ENCODE measurements around the gene HDAC4.

The HDAC4 gene

GRCh38 chr2:239393941-239394340, 6.9 kb downstream of the HDAC4 start:
- Histone ChIP-seq H3K27me3 (ENCODE audit: low read length) (no peaks in the 10 kb centered on the region), H4K20me1 (ENCODE audit: low read depth, low read length) (0 out of 2 replicates have a peak, but pooled peaks cover 5% of the 10 kb centered on the region), H3K9me3 (ENCODE audit: insufficient read depth, low read length) (no peaks in the 10 kb centered on the region), H3K9me2 (replicated peaks; ENCODE audit: insufficient read depth, low read length) (no peaks in the 10 kb centered on the region), H3K27ac (ENCODE audit: low read depth, low read length) (no peak overlapping the region), H3K4me2 (ENCODE audit: low read depth, low read length, poor library complexity, severe bottlenecking) (no peak overlapping the region), H3K36me3 (ENCODE audit: low read length) (no peaks in the 10 kb centered on the region), H3K79me2 (ENCODE audit: insufficient read depth, low read length) (no peaks in the 10 kb centered on the region; the same call in 1 of the 2 replicates), H3K4me3 (ENCODE audit: insufficient read depth, low read length, poor library complexity, severe bottlenecking) (no peak overlapping the region), H2AFZ (ENCODE audit: low read depth, low read length, severe bottlenecking) (no peak overlapping the region), H3F3A (ENCODE audit: insufficient read depth) (no peaks in the 10 kb centered on the region), H3K9ac (ENCODE audit: low read length) (no peak overlapping the region)
- TF ChIP-seq EZH2phosphoT487 (conservative IDR thresholded peaks at IDR 0.05; ENCODE audit: low read length) (no peak), CTCF (IDR thresholded peaks at IDR 0.05; ENCODE audit: insufficient read depth, low read length, poor library complexity, severe bottlenecking) (no peak)

GRCh38 chr2:239393388-239393940, 7.4 kb downstream of the HDAC4 start:
- no peaks in the 10 kb centered on the region for H3K9me3 ChIP-seq (ENCODE audit: insufficient read depth, low read length)
- H3K4me3 ChIP-seq (ENCODE audit: insufficient read depth, low read length, poor library complexity, severe bottlenecking), result no peak overlapping the region
- H3K27me3 ChIP-seq (ENCODE audit: low read length), result no peaks in the 10 kb centered on the region
- H2AFZ ChIP-seq (ENCODE audit: low read depth, low read length, severe bottlenecking), result no peak overlapping the region
- H3K36me3 ChIP-seq (ENCODE audit: low read length), result no peaks in the 10 kb centered on the region
- no peaks in the 10 kb centered on the region for H3F3A ChIP-seq (ENCODE audit: insufficient read depth)
- no peak overlapping the region for H3K27ac ChIP-seq (ENCODE audit: low read depth, low read length)
- 0 out of 2 replicates have a peak, but pooled peaks cover under 1% of the 10 kb centered on the region for H4K20me1 ChIP-seq (ENCODE audit: low read depth, low read length)
- H3K9ac ChIP-seq (ENCODE audit: low read length), result no peak overlapping the region
- H3K79me2 ChIP-seq (ENCODE audit: insufficient read depth, low read length), result no peaks in the 10 kb centered on the region; the same call in 1 of the 2 replicates
- no peaks in the 10 kb centered on the region for H3K9me2 ChIP-seq (replicated peaks; ENCODE audit: insufficient read depth, low read length)
- no peak overlapping the region for H3K4me2 ChIP-seq (ENCODE audit: low read depth, low read length, poor library complexity, severe bottlenecking)
- TF ChIP-seq CTCF (IDR thresholded peaks at IDR 0.05; ENCODE audit: insufficient read depth, low read length, poor library complexity, severe bottlenecking) (no peak), EZH2phosphoT487 (conservative IDR thresholded peaks at IDR 0.05; ENCODE audit: low read length) (no peak)

DNA sequence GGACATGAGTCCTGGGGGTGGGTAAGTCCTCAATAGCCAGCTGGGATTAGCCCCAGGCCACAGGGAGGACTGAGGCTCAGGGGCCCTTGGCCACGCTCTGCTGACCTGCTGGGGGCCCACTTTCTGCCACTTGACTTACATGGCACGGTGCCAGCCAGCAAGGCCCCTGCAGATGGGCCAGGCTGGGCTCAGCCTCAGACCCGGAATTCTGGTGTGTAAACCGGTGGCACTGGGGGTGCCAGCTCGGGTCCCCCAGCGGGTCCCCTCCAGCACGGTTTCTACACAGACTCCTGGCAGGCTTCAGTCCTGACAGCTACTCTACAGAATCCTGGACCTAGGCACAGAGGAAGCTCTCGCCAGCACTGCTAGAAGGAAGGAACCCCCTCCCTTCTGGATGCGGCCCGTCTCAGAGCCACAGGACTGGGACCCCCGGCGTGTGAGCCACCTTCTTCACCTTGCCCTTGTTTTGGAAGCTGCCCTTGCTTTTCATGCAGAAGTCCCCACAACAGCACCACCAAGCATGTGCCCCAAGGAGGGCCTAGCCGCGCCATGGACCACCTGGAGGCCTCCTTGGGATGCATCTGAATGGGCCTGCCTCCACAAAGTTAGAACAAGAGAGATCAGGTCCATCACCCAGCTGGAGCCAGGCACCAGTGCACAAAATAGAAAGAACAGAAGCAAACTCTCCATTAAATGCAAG, 8.0 kb downstream of the HDAC4 start:
- Histone ChIP-seq H3K9me3 (ENCODE audit: insufficient read depth, low read length) (no peaks in the 10 kb centered on the region), H3F3A (ENCODE audit: insufficient read depth) (no peaks in the 10 kb centered on the region), H3K9ac (ENCODE audit: low read length) (no peak overlapping the region), H3K9me2 (replicated peaks; ENCODE audit: insufficient read depth, low read length) (no peaks in the 10 kb centered on the region), H3K36me3 (ENCODE audit: low read length) (no peaks in the 10 kb centered on the region), H2AFZ (ENCODE audit: low read depth, low read length, severe bottlenecking) (no peak overlapping the region), H4K20me1 (ENCODE audit: low read depth, low read length) (no peaks in the 10 kb centered on the region), H3K27ac (ENCODE audit: low read depth, low read length) (no peak overlapping the region), H3K4me3 (ENCODE audit: insufficient read depth, low read length, poor library complexity, severe bottlenecking) (no peak overlapping the region), H3K79me2 (ENCODE audit: insufficient read depth, low read length) (no peaks in the 10 kb centered on the region; the same call in 1 of the 2 replicates), H3K27me3 (ENCODE audit: low read length) (no peaks in the 10 kb centered on the region), H3K4me2 (ENCODE audit: low read depth, low read length, poor library complexity, severe bottlenecking) (no peak overlapping the region)
- TF ChIP-seq CTCF (IDR thresholded peaks at IDR 0.05; ENCODE audit: insufficient read depth, low read length, poor library complexity, severe bottlenecking) (no peak), EZH2phosphoT487 (conservative IDR thresholded peaks at IDR 0.05; ENCODE audit: low read length) (no peak)
